GM12892 (cell line): ENCODE results near the gene AOC1.

ENCODE experiments used
- POLR2A ChIP-seq: IDR thresholded peaks from 2 replicates; pipeline ENCODE4 v1.6.1; 2011; ENCODE audit warnings: low read depth, low read length, control low read depth
- POLR2AphosphoS5 ChIP-seq: IDR thresholded peaks from 2 replicates; pipeline ENCODE4 v1.6.1; 2011; ENCODE audit warnings: low read depth, low read length, control low read depth

DNA sequence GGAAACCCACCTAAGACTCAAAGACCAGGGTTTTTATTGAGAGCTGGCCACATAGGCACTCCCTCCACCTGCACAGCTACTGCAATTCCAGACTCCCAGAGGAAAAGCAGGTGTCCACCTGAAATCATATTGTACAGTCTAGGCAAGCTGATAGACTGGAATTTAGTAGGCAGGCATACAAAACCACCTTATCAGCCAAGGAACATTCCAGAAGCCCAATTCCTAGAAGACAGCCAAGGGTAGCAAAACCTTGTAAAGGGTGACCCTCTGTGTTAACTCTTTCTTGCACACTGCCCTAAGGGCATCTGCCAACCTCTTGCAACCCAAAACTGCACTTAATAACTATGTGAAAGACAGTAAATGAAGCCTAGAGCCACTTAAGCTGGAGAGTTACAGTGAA lies 46.5 kb upstream of the AOC1 start:
- TF ChIP-seq POLR2AphosphoS5 (no peak), POLR2A (no peak)
